K562 (cell line): ENCODE data around the gene PSME1. TPM values are rescaled to one million over a fixed set of nuclear protein-coding genes. Genes with fewer than 3 reads are reported as not detected.

ENCODE experiments used
- ADNP ChIP-seq: fragments of 200-800 bp; sonication (Bioruptor generic); IDR thresholded peaks from 2 replicates; pipeline ENCODE4 v1.6.1; 2016; ENCODE audit warnings: missing genetic modification characterization, missing compliant biosample characterization
- CGGBP1 ChIP-seq: fragments of 250-450 bp; sonication (Bioruptor Pico); IDR thresholded peaks from 2 replicates; pipeline ENCODE4 v1.9.0; 2021; ENCODE audit warnings: mild to moderate bottlenecking
- E2F5 ChIP-seq: sonication (generic); formaldehyde crosslinking; IDR thresholded peaks from 2 replicates; pipeline ENCODE4 v1.8.0; 2022; ENCODE audit warnings: mild to moderate bottlenecking, missing genetic modification reagents
- ETV1 ChIP-seq: fragments of 450-650 bp; conservative IDR thresholded peaks from 2 replicates; pipeline ENCODE4 v1.6.1; 2016; ENCODE audit warnings: missing genetic modification characterization, control low read depth, low read depth, missing compliant biosample characterization
- EWSR1 ChIP-seq: fragments of 450-650 bp; IDR thresholded peaks from 2 replicates; pipeline ENCODE4 v1.6.1; 2018; ENCODE audit warnings: borderline replicate concordance, mild to moderate bottlenecking, low read depth, moderate library complexity; ENCODE audit not compliant: partially characterized antibody
- FOXM1 ChIP-seq, 2 experiments: fragments of 450-650 bp in 1 of 2; sonication (generic) in 1 of 2; formaldehyde crosslinking in 1 of 2; IDR thresholded peaks; 2 replicates each; pipeline versions ENCODE4 v1.6.1 to v1.9.0; 2017 to 2022; ENCODE audit warnings: low read depth in 2 of 2, mild to moderate bottlenecking in 2 of 2, missing genetic modification reagents in 1 of 2, moderate library complexity in 1 of 2
- HMGXB4 ChIP-seq: sonication (generic); formaldehyde crosslinking; IDR thresholded peaks from 2 replicates; pipeline ENCODE4 v1.8.1; 2023; ENCODE audit warnings: mild to moderate bottlenecking, missing genetic modification reagents
- KDM4B ChIP-seq, 2 experiments: fragments of 450-650 bp in 1 of 2; sonication (generic) in 1 of 2; IDR thresholded peaks; 2 replicates each; pipeline ENCODE4 v1.6.1; 2016 to 2017; ENCODE audit warnings: borderline replicate concordance in 2 of 2, antibody characterized with exemption in 1 of 2, low read depth in 1 of 2, mild to moderate bottlenecking in 1 of 2
- NFRKB ChIP-seq: fragments of 450-650 bp; IDR thresholded peaks from 2 replicates; pipeline ENCODE4 v1.6.1; 2016; ENCODE audit warnings: low read depth
- PCBP1 ChIP-seq: fragments of 200-400 bp; formaldehyde crosslinking; IDR thresholded peaks from 2 replicates; pipeline ENCODE4 v1.6.1; 2018; ENCODE audit warnings: mild to moderate bottlenecking, low read depth, low read length; ENCODE audit not compliant: poor library complexity, severe bottlenecking
- POLR2H ChIP-seq: IDR thresholded peaks from 2 replicates; pipeline ENCODE4 v1.6.1; 2016; ENCODE audit warnings: missing genetic modification characterization, low read depth, mild to moderate bottlenecking, control low read depth, missing compliant biosample characterization, moderate library complexity
- POU5F1 ChIP-seq: fragments of 150-350 bp; IDR thresholded peaks from 2 replicates; pipeline ENCODE4 v1.6.1; 2014; ENCODE audit warnings: borderline replicate concordance, low read length, low read depth, mild to moderate bottlenecking; ENCODE audit not compliant: partially characterized antibody
- RBM17 ChIP-seq: fragments of 200-400 bp; formaldehyde crosslinking; IDR thresholded peaks from 2 replicates; pipeline ENCODE4 v1.6.1; 2017; ENCODE audit warnings: low read depth, mild to moderate bottlenecking, low read length, borderline replicate concordance
- TAF7 ChIP-seq: fragments of 450-650 bp; IDR thresholded peaks from 2 replicates; pipeline ENCODE4 v1.6.1; 2016; ENCODE audit warnings: missing genetic modification characterization, missing compliant biosample characterization
- TAL1 ChIP-seq: fragments of 450-650 bp; IDR thresholded peaks from 2 replicates; pipeline ENCODE4 v1.6.1; 2016; ENCODE audit warnings: mild to moderate bottlenecking
- ZBTB8A ChIP-seq: fragments of 450-650 bp; IDR thresholded peaks from 2 replicates; pipeline ENCODE4 v1.6.1; 2018; ENCODE audit warnings: mild to moderate bottlenecking, moderate library complexity; ENCODE audit not compliant: partially characterized antibody
- ZC3H4 ChIP-seq: sonication (generic); formaldehyde crosslinking; IDR thresholded peaks from 2 replicates; pipeline ENCODE4 v1.9.0; 2021; ENCODE audit warnings: missing genetic modification reagents, borderline replicate concordance
- ZNF263 ChIP-seq: sonication (generic); formaldehyde crosslinking; IDR thresholded peaks from 2 replicates; pipeline ENCODE4 v1.8.0; 2022; ENCODE audit warnings: mild to moderate bottlenecking, missing genetic modification reagents, borderline replicate concordance
- ZNF644 ChIP-seq: fragments of 200-800 bp; sonication (Bioruptor generic); IDR thresholded peaks from 2 replicates; pipeline ENCODE4 v1.6.1; 2016; ENCODE audit warnings: low read depth, missing genetic modification characterization, missing compliant biosample characterization
- polyA plus RNA-seq, 8 experiments: library from polyadenylated mRNA; depleted of rRNA in 4 of 8; stranded (reverse) in 5 of 8; unstranded in 3 of 8; fragments of >200 nt; fragmentation: Nextera tagmentation in 2 of 8; fragmentation: Illumina TruSeq in 1 of 8; extraction: Ambion mirVana in 2 of 8; extraction: Trizol in 1 of 8; gene quantifications; 2 replicates each; pipeline versions ENCODE4 v1.2.1 to v1.2.3, GENCODE V29; 2011 to 2014; ENCODE audit warnings: inconsistent platforms in 1 of 8, missing spikeins in 1 of 8
- total RNA-seq, 7 experiments: library from RNA; depleted of rRNA in 6 of 7; stranded (reverse); fragments of >200 nt in 6 of 7; fragmentation: Illumina TruSeq in 2 of 7; extraction: Trizol in 2 of 7; gene quantifications; 2 replicates each; pipeline versions ENCODE4 v1.2.1 to v1.2.3, GENCODE V29; 2011 to 2021; ENCODE audit warnings: low replicate concordance in 1 of 7
- TF ChIP-seq, protein P1 (sequence below): sonication (generic); formaldehyde crosslinking; IDR thresholded peaks from 2 replicates; pipeline ENCODE4 v1.8.0; 2023; ENCODE audit warnings: mild to moderate bottlenecking, missing genetic modification reagents

The PSME1 gene
- total and polyA plus RNA-seq, 9 of the 15 experiments (the other 6 are each of a cell fraction or from before 2014, with no cell fraction given), result 20.3 to 180 (median 67.5) TPM

DNA sequence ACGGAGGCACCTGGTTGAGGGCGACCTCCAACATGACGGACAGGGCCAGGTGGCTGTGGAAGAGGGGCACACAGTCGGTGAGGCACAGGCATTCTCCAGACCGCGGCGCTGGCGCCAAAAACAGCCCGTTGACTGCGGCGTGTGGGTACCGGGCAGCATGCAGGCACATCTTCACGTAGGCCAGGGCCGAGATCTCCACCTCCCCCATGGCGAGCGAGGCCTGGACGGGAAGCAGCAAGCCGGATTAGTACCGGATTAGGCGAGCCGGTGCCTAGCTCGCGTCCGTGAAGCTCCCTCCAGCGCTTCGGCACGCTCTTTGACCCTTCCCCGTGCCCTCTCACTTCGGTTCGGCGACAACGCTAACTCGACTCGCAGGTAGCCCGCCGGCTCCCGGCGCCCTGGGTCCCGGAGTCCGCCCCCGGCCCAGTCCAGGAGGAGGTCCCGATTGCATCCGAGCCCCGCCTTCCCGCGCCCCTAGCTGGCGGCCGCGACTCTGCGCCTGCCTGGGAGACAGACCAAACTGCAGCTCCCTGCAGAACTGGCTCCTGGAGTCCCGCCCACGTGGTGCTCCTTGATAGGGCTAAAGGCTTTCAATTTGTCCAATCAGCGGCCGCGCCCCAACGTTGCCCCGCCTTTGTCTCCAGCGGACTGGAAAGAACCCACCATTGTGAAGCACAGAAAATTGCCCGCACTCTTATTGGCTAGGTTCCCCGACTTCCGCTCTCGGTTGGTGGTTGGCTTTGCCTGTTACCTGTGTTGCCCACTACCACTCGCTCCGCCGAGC, 5.3 kb downstream of the PSME1 start, which contains the start of gene EMC9 (continued):
- TF ChIP-seq NFRKB (no peak), TAL1 (no peak), PCBP1 (no peak), FOXM1 (IDR thresholded peaks at IDR 0.05; ENCODE audit: low read depth) (peak; percentile 87), FOXM1 (CRISPR knock-in tag; IDR thresholded peaks at IDR 0.05; ENCODE audit: low read depth) (no peak), POU5F1 (no peak), ZNF644 (tag) (no peak), POLR2H (tag) (peak; percentile 58), RBM17 (no peak), CGGBP1 (no peak), ZC3H4 (CRISPR knock-in tag) (no peak), ADNP (no peak), E2F5 (no peak), HMGXB4 (CRISPR knock-in tag) (no peak), KDM4B (IDR thresholded peaks at IDR 0.05; ENCODE audit: borderline replicate concordance in 2 of 2, low read depth in 1 of 2) (peak in 1 of 2 experiments; percentile 76; a peak in 1 of 4 replicates), TAF7 (tag) (peak; percentile 9; the same call in 1 of the 2 replicates), EWSR1 (no peak), ETV1 (peak; percentile 45), ZBTB8A (no peak), ZNF263 (CRISPR knock-in tag) (no peak)
- TF ChIP-seq, protein P1, sequence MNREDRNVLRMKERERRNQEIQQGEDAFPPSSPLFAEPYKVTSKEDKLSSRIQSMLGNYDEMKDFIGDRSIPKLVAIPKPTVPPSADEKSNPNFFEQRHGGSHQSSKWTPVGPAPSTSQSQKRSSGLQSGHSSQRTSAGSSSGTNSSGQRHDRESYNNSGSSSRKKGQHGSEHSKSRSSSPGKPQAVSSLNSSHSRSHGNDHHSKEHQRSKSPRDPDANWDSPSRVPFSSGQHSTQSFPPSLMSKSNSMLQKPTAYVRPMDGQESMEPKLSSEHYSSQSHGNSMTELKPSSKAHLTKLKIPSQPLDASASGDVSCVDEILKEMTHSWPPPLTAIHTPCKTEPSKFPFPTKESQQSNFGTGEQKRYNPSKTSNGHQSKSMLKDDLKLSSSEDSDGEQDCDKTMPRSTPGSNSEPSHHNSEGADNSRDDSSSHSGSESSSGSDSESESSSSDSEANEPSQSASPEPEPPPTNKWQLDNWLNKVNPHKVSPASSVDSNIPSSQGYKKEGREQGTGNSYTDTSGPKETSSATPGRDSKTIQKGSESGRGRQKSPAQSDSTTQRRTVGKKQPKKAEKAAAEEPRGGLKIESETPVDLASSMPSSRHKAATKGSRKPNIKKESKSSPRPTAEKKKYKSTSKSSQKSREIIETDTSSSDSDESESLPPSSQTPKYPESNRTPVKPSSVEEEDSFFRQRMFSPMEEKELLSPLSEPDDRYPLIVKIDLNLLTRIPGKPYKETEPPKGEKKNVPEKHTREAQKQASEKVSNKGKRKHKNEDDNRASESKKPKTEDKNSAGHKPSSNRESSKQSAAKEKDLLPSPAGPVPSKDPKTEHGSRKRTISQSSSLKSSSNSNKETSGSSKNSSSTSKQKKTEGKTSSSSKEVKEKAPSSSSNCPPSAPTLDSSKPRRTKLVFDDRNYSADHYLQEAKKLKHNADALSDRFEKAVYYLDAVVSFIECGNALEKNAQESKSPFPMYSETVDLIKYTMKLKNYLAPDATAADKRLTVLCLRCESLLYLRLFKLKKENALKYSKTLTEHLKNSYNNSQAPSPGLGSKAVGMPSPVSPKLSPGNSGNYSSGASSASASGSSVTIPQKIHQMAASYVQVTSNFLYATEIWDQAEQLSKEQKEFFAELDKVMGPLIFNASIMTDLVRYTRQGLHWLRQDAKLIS (CRISPR knock-in tag), result no peak
